Ascending aorta (tissue), 2 donors: ENCODE measurements around the gene KRTAP1-5. TPM values are rescaled to one million over a fixed set of nuclear protein-coding genes. Genes with fewer than 3 reads are reported as not detected.
"Not testable (repeated sequence)": the region's sequence is repeated elsewhere in the genome, so short reads cannot be mapped to it uniquely, and the experiment has no call there.

Source experiments
- DNase-seq, 2 donors: peaks; one replicate each; pipeline ENCODE4 v3.0.0-alpha.2; 2019; ENCODE audit warnings: low spot score in 2 of 2
- H3K27ac ChIP-seq, 2 donors: fragments of 200-600 bp; sonication (generic); one replicate each; pipeline ENCODE4 v1.5.1; 2016 to 2017; ENCODE audit warnings: mild to moderate bottlenecking in 1 of 2
- H3K27me3 ChIP-seq: fragments of 200-600 bp; sonication (generic); one replicate; pipeline ENCODE4 v1.5.1; 2017
- H3K36me3 ChIP-seq, 2 donors: fragments of 200-600 bp; sonication (generic); one replicate each; pipeline ENCODE4 v1.5.1; 2016
- H3K4me1 ChIP-seq, 2 donors: fragments of 200-600 bp; sonication (generic); one replicate each; pipeline ENCODE4 v1.5.1; 2016 to 2017; ENCODE audit warnings: mild to moderate bottlenecking in 1 of 2
- H3K4me3 ChIP-seq, 2 donors: fragments of 200-600 bp; sonication (generic); one replicate each; pipeline ENCODE4 v1.5.1; 2016 to 2017; ENCODE audit warnings: mild to moderate bottlenecking in 1 of 2
- H3K9me3 ChIP-seq, 2 donors: fragments of 200-600 bp; sonication (generic); one replicate each; pipeline ENCODE4 v1.5.1; 2016
- intact Hi-C: fragments of 100-400 bp; cut with DNase I; formaldehyde crosslinking; loops from one replicate; pipeline ENCODE4 v1.15.1; 2023
- total RNA-seq: library from RNA; depleted of rRNA; stranded (reverse); fragments of >200 nt; gene quantifications from one replicate; pipeline ENCODE4 v1.1.0, GENCODE V29; 2016
- TF ChIP-seq, protein P1 (sequence below), 3 experiments: fragments of 200-600 bp in 2 of 3; fragments of 450-650 bp in 1 of 3; sonication (generic) in 2 of 3; IDR thresholded peaks; one replicate each; pipeline ENCODE4 v1.5.1; 2016 to 2019; ENCODE audit warnings: antibody characterized with exemption in 3 of 3, mild to moderate bottlenecking in 1 of 3, moderate library complexity in 1 of 3

The KRTAP1-5 gene
- total RNA-seq, 1 donor from 2014 or later: not detected

DNA sequence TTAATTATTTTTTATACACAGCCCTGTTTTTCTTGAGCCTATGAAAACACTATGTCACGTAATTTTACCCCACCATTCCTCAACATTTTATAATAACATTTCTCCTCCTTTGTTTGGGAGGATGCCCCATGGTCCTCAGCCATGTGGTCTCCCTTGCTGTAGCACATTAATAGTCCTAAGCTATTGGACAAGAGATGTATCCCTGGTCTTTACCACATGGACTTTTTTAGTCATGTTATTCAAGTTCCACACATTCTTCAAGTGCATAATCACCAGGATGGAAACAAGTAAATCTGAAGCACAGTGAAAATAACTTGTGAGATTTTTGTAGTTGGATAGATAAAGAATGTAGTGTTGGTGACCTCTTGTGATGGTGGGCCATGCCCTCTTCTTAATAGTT is 35.0 kb upstream of the KRTAP1-5 start:
- TF ChIP-seq, protein P1, sequence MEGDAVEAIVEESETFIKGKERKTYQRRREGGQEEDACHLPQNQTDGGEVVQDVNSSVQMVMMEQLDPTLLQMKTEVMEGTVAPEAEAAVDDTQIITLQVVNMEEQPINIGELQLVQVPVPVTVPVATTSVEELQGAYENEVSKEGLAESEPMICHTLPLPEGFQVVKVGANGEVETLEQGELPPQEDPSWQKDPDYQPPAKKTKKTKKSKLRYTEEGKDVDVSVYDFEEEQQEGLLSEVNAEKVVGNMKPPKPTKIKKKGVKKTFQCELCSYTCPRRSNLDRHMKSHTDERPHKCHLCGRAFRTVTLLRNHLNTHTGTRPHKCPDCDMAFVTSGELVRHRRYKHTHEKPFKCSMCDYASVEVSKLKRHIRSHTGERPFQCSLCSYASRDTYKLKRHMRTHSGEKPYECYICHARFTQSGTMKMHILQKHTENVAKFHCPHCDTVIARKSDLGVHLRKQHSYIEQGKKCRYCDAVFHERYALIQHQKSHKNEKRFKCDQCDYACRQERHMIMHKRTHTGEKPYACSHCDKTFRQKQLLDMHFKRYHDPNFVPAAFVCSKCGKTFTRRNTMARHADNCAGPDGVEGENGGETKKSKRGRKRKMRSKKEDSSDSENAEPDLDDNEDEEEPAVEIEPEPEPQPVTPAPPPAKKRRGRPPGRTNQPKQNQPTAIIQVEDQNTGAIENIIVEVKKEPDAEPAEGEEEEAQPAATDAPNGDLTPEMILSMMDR (IDR thresholded peaks at IDR 0.05): no peak
- Histone ChIP-seq H3K4me1 (peaks cover 9 to 10% of the 10 kb centered on the region in 2 donors), H3K36me3 (no peaks in the 10 kb centered on the region), H3K4me3 (no peak overlapping the region), H3K27me3 (no peaks in the 10 kb centered on the region), H3K9me3 (no peaks in the 10 kb centered on the region), H3K27ac (peak overlapping the region; percentile 64 to 66)
- intact Hi-C loops: no loop called here
- DNase-seq: no peak

- Histone ChIP-seq H3K36me3 (no peaks in the 10 kb centered on the region), H3K4me1 (peaks cover 9 to 10% of the 10 kb centered on the region in 2 donors), H3K4me3 (no peak within 1 kb of the TSS), H3K9me3 (no peaks in the 10 kb centered on the region), H3K27ac (no peak within 1 kb of the TSS), H3K27me3 (no peaks in the 10 kb centered on the region)
- no peak for DNase-seq
- intact Hi-C loops: no loop called here
- TF ChIP-seq, protein P1 (IDR thresholded peaks at IDR 0.05): no peak
These were observed 33.1 kb upstream of the KRTAP1-5 start, which contains the start of gene KRTAP2-3 for GRCh38 chr17:41060052-41060604. Gene KRTAP2-3, minus strand, starts transcription at chr17:41060114. Its CDS starts 64 bp downstream, at chr17:41060050.

- DNase-seq, H3K27me3 ChIP-seq, H3K4me1 ChIP-seq, H3K27ac ChIP-seq, H3K36me3 ChIP-seq, H3K4me3 ChIP-seq, H3K9me3 ChIP-seq, intact Hi-C loops: not testable (repeated sequence)
These were observed 32.5 kb upstream of the KRTAP1-5 start for GRCh38 chr17:41059276-41060051.

DNA sequence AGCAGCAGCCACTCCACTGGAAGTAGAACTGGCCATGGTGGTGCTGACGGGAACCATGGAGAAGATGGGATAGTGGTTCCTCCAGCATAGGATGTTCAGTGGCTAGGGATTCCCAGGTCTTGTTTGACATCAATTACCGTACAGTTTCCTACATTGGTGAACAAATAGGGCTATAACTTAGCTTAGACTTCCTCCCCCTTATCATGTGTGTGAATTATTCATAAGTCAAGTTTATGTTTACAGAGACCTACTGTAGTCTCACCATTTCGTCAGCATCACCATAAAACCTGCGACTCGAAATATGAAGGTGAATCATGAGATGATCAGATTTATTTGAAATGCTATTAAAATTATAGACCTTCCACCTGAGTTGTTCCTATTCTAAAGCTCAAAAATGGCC is 31.7 kb upstream of the KRTAP1-5 start:
- no peak overlapping the region for H3K4me3 ChIP-seq
- no peak for DNase-seq
- intact Hi-C loops: no loop called here
- H3K9me3 ChIP-seq: no peaks in the 10 kb centered on the region
- no peak overlapping the region for H3K27ac ChIP-seq
- no peaks in the 10 kb centered on the region for H3K36me3 ChIP-seq
- H3K27me3 ChIP-seq: no peaks in the 10 kb centered on the region
- H3K4me1 ChIP-seq: peaks cover 9 to 10% of the 10 kb centered on the region in 2 donors
- TF ChIP-seq, protein P1 (IDR thresholded peaks at IDR 0.05): no peak

DNA sequence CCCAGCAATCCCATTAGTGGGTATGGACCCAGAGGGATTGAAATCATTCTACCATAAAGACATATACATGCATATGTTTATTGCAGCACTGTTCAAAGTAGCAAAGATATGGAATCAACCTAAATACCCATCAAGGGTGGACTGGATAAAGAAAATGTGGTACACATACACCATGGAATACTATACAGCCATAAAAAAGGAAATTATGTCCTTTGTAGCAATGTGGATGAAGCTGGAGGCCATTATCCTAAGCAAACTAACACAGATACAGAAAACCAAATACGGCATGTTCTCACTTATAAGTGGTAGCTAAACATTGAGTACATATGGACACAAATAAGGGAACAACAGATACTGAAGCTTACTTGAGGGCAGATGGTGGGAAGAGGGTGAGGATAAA is 30.5 kb upstream of the KRTAP1-5 start:
- TF ChIP-seq, protein P1 (IDR thresholded peaks at IDR 0.05): no peak

DNA sequence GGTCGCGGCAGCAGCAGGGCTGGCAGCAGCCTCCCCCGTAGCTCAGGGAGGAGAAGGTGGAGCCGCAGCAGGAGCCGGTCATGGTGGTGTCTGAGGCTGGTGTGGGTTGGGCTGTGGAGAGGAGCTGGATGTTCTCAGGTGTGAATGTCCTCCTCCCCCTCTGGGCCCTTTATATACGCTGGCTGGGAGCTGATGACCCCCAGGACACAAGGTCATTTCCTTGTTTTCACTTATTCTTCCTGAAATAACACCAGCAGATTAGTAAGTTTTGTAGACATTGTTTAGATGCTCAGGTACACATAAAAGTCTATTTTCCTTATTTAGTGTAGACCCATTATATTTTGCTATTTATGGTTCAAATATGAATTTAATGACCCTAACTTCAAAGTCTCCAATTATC is 28.1 kb upstream of the KRTAP1-5 start, which contains the start of gene KRTAP2-2:
KRTAP2-2 (minus strand) TSS at position 101 of the 400 bp plus-strand sequence; CDS start at position 82, 19 bp downstream.
- intact Hi-C loops, H3K4me3 ChIP-seq, H3K27me3 ChIP-seq, H3K36me3 ChIP-seq, H3K4me1 ChIP-seq, H3K27ac ChIP-seq, H3K9me3 ChIP-seq, DNase-seq: not testable (repeated sequence)

More for the DNA sequence above, 30.5 kb upstream of the KRTAP1-5 start:
- no peaks in the 10 kb centered on the region for H3K27me3 ChIP-seq
- peaks cover 9 to 10% of the 10 kb centered on the region in 2 donors for H3K4me1 ChIP-seq
- no peak for DNase-seq
- H3K27ac ChIP-seq: no peak overlapping the region
- intact Hi-C loops: no loop called here
- H3K4me3 ChIP-seq: no peak overlapping the region
- no peaks in the 10 kb centered on the region for H3K36me3 ChIP-seq
- H3K9me3 ChIP-seq: peaks cover 0 to 3% of the 10 kb centered on the region in 2 donors

- DNase-seq, intact Hi-C loops, H3K4me1 ChIP-seq, H3K9me3 ChIP-seq, H3K4me3 ChIP-seq, H3K36me3 ChIP-seq, H3K27me3 ChIP-seq, H3K27ac ChIP-seq: not testable (repeated sequence)
These were observed 27.5 kb upstream of the KRTAP1-5 start for GRCh38 chr17:41054556-41054955.
